Fibroblast of skin of left biceps (primary cell): ENCODE data around the gene UBE3D.
A peak's percentile ranks its signal among the peaks of the same experiment; 100 is the strongest.
"Not testable (repeated sequence)": the region's sequence is repeated elsewhere in the genome, so short reads cannot be mapped to it uniquely, and the experiment has no call there.

Experiments used
- DNase-seq, 2 experiments: peaks; one replicate each; pipeline ENCODE4 v3.0.0-alpha.2; 2013; ENCODE audit warnings: low read depth in 2 of 2

The UBE3D gene

GRCh38 chr6:82978362-82978945 is 87.2 kb downstream of the UBE3D start:
- no peak for DNase-seq

GRCh38 chr6:82976179-82976578 is 89.5 kb downstream of the UBE3D start:
- no peak for DNase-seq

- DNase-seq = no peak
Observed at GRCh38 chr6:82971877-82972460, 93.7 kb downstream of the UBE3D start.

DNA sequence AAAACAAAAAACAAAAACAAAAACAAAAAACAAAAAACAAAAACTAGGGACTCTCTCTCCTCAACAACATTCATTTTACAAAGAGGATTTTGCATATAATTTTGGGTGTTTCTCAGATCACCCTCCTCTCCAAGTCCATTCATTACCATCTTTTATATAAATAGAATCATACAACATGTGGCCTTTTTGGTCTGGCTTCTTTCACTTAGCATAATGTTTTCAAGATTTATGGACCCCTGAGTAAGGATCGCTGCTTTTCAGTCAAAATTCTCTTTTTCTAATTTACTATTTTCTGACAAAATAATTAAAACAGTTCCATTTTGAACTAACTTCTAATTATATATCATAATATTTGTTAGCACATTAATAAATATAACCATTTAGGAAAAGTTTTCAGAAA is 94.8 kb downstream of the UBE3D start:
- no peak for DNase-seq

DNA sequence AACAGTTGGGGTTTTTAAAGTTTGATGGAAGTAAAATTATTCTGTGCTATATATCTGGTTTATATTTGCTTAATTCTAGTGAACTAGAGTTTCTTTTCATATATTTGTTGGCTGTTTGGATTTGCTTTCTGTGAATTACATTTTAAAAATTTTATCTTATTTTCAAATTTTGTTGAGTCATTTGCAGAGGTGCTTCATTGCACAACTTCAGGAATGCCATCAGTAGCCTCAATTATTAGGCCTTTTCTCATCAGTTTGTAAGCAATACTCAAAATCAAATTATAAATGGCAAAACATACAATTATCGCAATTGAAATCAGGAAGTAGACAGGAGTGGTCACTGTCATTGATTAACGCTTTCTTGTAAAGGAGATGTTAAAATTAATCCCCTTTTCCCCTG is 96.9 kb downstream of the UBE3D start:
- DNase-seq = no peak

GRCh38 chr6:82963191-82963925 is 102.3 kb downstream of the UBE3D start:
- no peak for DNase-seq

DNA sequence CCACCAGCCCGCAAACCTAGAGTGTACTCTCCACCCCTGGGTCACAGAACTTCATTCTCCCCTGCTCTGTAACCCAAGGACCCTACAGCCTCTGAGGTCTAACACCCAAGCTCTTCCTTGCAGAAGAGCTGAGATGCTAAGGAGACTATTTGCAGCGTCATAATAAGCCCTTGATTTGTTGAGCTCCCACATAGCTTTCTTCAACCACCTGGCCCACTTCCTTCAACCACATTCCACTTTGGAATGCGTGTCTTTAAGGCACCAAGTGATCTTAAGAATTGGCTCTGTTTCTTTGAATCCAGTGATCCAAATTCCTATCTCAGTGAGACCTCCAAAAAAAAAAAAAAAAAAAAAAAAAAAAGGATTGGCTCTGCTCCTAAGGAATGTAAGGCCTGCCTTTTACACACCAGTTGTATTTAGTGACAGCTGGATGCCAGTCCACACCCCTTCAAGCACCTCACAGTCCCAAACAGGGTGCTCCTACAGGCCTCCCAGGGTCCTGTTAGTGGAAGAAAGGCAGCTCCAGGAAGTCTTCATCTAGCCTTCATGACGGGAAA is 106.2 kb downstream of the UBE3D start:
- DNase-seq = peak; percentile 75 to 81

DNA sequence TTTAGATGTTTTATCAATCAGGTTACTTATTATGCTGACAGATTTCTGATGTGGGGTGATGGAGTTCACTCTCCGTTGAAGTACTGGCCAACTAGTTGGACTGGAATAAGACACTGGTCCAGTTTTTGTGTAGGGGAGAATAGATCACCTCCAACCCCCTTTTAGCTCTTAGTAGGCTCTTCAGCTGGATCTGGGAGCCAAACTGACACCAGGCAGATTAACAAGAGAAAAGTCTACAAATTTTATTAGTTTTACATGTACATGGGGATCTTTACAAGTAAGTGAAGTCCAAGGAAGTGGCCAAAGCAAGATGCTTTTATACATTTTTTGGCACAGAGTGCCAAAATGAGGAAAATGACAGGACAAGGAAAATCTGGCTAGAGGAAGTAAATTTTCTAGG is 107.1 kb downstream of the UBE3D start:
- no peak for DNase-seq

GRCh38 chr6:82957868-82958245 is 107.8 kb downstream of the UBE3D start:
- no peak for DNase-seq

DNA sequence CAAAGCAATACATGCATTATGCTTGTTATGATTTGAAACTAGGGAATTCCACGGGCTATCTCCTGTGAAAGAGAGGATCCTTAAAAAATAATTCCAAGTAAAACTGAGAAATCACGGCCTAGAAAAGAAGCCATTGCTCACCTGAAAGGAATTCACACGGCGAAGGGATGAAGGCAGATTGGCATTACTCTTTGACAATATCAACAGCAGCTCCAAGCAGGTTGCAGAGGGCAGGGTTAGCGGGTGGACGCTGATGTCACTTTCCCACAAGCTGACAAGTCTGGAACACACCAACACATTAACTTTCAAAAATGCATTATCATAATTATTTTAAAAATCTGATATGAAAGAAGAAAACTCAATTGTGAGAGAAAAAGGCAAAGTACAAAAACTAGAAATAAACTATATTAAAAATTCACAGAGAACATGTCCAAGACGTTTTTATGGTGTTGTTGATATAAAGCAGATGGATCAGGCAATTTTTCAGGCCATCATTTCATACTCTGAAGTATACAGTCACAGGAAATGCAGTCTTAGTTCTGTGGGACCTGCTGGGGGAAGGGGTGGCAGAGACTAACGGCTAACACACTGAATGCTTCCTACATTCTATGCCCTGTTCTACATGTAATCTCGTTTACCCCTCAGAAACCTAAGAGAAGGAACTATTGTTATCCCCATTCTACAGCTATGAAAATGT is 108.3 kb downstream of the UBE3D start:
- DNase-seq = peak in 1 of 2 experiments; percentile 22

- DNase-seq = peak; percentile 52 to 59
Observed at GRCh38 chr6:82955841-82956240, 109.8 kb downstream of the UBE3D start.

DNA sequence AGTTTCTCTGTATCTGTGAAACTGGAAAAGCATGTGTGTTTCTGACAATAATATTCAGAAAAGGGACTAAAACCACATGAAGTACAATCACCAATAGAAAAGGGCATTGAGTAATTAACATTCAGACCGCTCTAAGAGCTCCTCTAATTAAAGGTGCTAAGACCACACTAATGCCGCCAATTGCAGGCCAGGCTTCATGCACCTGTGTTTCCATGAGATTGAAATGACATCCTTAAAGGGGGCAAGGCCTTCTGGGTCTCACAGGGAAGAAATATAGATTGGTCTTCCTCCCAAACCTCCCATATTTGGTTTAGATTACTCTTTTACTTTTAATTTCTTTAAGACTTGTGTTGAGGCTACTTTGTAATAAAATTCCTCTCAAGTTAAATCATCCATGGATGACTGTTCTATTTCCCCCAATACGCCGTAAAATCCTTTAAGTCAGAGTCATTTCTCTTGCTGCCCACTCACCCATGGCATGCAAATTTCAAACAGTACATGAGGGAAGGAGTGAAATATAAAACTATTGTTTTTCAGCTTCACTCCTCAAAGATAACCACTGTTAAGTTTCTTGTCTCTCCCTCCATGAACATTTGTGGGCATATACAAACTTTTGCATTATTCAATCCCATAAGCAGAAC is 110.6 kb downstream of the UBE3D start:
- DNase-seq = peak; percentile 36 to 47

- DNase-seq = no peak
Observed at GRCh38 chr6:82954356-82954755, 111.3 kb downstream of the UBE3D start.

GRCh38 chr6:82953871-82954270 is 111.8 kb downstream of the UBE3D start:
- DNase-seq = no peak

- no peak for DNase-seq
Observed at GRCh38 chr6:82951935-82952334, 113.7 kb downstream of the UBE3D start.

- no peak for DNase-seq
Observed at GRCh38 chr6:82951389-82951788, 114.3 kb downstream of the UBE3D start.

- DNase-seq = not testable (repeated sequence)
Observed at GRCh38 chr6:82930915-82931314, 134.7 kb downstream of the UBE3D start.

GRCh38 chr6:82924799-82925535 is 140.7 kb downstream of the UBE3D start:
- no peak for DNase-seq

- DNase-seq = no peak
Observed at GRCh38 chr6:82921258-82921657, 144.4 kb downstream of the UBE3D start.

DNA sequence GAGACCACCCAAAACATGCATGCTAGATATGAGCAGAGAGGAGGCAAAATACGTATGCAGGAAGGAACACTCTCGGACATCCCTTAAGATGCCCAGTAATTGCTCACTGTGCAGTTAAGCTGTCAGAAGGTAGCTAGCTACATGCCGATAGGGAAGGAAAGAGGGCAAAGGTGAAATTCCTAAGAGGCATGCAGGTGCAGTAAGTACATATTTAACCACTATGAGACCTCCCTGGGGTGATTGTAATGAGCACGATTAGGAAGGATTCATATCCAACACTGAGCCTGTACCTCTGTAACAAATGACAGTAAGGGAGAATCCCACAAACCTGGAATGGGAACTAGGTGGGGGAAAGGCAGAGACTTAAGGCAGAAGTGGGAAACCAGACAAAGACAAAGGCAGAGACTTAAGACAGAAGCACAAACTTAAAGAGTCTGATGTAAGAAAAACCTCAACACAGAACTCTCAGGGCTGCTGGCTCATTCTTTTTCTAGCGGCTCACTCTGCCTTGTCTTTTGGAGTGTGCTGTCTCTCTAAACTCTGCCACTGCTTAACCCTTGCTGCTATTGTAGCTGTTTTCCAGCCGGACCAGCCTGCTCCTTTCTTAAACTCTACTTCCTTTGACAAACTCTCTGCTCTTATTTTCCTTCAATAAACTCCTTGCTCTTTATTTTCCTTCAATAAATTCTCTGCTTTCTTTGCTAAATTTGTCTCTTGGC is 148.1 kb downstream of the UBE3D start:
- no peak for DNase-seq

- no peak for DNase-seq
Observed at GRCh38 chr6:82915666-82916065, 150.0 kb downstream of the UBE3D start.
